HG03280 (cell line): ENCODE results near the gene CYP19A1.
A peak's percentile ranks its signal among the peaks of the same experiment; 100 is the strongest.

Experiments
- ATAC-seq: cut with Tn5 transposase; IDR thresholded peaks from one replicate; pipeline ENCODE4 v1.9.1; 2021; ENCODE audit warnings: mild to moderate bottlenecking, moderate library complexity; ENCODE audit not compliant: unreplicated experiment

CYP19A1 gene

DNA sequence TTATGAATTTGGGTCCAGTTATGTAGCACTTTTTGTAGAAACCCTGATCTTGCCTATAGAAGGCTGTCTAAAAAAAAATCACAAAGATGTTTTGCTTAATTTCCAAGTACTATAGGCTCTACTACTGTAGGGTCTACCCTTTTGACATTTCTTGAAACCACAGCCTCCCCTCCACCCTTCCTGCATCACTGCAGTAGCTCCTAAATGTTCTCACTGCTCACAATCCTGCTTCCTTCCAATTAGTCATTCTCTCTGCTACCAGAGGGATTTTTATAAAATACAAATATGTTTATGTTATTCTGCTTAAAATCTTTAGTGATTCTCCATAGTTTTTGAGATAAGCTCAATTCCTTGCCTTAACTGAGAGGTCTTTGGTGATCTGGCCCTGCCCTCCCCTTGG lies 114.0 kb downstream of the CYP19A1 start:
- no peak for ATAC-seq

DNA sequence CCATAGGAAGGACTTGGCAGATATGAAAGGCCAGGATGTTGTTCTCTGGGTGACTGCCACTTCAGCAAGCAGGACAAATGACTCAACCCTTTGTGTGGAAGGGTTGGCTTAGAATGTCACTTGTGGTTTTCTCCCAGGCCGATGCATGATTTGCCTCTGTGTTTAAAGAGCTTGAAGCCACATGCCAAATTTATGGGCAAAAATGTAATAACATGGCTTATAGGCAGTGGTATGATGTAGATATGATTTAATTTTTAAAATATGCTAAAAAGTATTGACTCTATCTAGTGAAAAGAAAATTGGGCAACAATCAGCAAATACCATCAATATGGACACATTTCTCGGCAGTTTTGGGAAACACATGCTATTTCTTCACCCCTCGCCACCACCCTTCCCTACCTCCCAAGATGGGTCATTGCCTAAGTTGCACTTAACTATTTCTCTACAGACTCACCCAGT lies 114.6 kb downstream of the CYP19A1 start:
- no peak for ATAC-seq

DNA sequence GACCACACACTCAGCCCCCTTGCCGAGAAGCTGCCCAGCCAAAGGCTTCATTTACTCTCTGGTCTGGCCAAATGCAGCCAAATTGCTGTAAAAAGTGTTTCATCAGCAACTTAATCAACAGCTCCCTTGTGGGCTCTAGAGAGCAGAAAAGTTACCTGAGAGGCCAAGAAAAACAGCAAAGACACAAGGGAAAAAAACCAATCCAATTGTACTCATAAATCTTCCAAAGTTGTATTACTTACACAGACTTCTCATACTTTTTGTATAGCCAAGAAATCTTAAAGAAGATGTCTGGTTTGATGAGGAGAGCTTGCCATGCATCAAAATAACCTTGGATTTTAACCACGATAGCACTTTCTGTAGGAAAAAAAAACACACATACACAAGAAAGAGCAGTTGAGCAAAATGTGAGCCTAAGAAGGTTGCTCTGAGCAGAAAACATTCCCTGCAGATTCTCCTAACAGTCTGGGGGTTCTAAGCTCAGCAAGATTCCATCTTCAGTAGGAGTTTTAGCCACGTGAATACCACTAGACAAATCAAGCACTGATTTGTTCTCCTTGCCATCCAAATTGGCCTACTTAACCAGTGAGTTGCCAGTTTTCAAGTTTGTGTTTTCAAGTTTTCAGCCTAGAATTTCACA lies 120.0 kb downstream of the CYP19A1 start:
- no peak for ATAC-seq

DNA sequence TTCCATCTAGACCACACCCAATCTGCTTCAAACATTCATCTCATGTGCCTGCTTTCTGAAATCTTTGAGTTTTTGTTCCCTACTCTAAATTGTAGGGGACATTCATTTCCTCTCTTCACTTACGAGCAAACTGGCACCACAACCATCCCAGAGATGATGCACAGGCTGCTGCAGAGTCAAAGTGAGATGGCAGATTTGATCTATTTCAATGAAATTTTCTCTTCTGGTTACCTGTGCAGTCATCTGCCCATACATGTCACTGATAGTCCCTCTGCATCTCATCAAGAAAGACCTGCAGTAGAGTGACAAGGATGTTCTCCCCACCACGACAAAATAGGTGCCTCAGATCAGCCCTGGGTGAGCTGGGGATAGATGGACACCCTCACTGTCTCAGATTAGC lies 125.5 kb downstream of the CYP19A1 start:
- no peak for ATAC-seq

DNA sequence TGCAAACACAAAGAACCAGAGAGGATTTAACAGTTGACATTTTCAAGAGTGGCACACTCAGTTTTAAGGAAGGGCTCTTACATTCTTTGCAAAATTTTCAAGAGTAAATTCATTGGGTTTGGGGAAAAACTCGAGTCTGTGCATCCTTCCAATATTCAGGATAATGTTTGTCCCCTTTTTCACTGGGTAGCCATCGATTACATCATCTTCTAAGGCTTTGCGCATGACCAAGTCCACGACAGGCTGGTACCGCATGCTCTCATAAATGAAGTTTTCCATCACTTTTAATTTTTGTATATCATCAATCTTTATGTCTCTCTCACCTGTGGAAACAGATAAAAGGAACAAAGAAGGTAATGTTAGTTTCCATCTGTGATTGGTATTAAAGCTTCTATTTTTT lies 126.2 kb downstream of the CYP19A1 start:
- ATAC-seq: no peak

DNA sequence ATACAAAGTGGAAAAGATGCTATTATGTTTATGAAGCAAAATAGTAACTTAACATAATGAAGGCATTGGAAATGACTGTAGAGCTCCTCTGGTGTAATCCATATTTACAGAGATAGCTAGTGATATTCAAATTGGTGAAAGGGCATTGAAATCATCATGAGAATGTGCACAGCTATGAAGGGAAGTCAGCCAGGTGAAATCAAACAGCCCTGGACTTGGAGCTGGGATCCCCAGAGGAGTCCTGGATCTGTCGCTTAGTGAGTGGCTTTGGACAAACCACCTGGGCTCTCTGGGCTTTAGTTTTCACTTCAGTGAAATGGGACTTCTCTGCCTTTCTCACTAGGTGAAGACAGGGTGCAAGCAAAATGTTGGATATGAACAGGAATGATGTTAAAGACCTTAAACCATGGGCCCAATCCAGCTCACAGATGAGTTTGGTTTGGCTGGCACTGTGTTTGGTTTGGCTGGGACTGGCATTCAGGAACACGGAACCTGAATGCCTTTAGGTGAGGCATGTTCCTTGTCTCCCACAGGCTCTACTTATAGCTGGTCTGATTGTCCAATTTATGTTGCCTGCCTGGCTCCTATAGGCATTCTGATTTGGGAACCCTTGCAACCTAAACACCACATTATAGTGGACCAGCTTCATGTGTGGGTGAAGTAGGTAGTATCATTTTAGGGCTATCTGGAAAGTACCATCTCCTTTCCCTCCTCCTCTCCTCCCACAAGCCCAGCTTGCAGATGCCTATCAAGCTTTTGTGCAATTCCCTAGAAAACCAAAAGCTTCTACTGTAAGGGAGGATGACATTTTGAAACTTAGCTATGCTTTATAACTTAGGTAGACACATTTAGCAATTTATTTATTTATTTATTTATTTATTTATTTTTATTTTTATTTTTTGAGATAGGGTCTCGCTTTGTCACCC lies 133.1 kb downstream of the CYP19A1 start:
- ATAC-seq: no peak

DNA sequence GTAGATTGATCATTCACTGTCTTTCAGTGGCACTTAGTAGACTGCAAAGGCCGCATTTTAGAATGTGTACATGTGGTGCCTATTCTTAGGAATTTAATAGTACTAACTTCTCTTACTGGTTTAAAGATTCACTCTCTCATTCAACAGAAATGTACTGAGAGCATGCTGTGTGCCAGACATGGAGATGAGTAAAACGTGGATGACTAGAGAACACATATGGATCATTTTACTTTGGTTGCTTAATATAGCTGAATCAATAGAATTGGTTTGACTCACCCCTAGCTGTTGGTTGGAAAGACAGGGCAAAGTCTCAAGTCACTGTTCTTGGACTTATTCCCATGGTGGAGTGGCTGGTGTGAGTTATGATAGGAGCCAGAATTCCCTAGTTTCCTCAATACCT lies 134.6 kb downstream of the CYP19A1 start:
- ATAC-seq: no peak

DNA sequence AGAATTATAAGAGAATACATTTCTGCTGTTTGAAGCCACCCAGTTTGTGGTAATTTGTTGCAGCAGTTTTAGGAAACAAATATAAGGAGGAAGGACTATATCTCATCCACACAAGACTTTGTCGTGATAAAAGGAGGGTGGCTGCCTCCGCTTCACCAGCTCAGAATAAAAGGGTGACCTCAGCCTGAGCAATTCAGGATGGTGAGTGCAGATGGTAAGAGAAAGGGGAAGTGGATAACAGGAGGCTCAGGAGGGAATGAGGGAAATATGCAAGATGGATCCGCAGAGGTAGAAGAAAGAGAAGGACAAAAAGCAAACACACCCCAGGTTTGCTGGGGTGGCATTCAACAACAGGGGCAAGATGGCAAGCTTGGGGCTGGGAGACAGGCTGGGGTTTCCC lies 135.6 kb downstream of the CYP19A1 start:
- ATAC-seq: no peak

DNA sequence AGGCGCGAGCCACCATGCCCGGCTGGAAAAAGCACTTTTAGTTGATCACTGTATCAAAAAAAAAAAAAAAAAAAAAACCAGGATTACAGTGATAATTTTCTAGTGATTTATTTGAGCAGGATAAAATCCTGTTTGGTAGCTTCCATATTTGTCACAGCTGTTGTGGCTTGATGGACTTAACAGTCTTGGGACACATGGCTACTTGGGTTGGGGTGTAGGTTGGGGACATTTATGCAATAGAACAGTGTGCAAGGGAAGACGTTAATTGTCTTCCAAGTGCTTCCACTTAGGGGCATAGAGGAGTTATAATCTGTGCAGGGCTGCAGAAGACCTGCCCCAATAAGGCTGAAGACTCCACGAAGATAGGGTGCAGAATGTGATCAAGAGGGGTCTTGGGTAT lies 136.8 kb downstream of the CYP19A1 start:
- no peak for ATAC-seq

DNA sequence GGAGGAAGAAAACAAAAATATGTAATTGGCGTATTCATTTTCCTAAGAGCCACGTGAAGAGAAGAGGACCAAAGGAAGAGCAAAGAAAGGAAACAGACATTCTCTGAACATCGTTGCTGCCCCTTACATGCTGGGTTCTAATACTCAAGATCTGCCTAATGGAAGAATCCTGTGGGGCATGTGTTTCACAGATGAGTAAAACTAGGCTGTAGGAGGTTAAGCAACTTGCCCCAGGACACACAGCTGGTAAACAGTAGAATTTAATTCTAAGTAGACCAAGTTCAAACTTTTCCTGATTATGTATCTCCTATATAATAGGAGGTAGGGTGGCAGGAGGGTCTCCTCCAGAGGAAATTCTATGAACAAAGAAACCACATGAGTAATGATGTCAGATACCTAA lies 137.6 kb downstream of the CYP19A1 start:
- no peak for ATAC-seq

DNA sequence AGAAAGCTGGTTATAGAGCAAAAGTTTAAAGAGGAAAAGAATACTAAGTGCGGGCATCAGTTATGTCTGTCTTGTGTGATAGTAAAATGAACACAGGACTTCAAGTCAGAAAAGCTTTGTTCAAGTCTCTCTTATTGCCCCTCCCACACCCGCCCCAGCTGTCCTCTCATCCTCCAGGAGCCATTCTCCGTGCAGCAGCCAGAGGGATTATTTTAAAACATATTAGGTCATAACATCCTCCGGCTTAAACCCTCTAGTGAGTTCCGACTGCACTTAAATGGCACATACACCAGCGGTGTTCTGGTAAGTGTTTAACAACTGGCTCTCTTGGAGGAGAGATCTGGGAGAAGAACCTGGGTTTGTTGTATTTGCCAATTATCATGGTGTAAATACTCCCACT lies 138.9 kb downstream of the CYP19A1 start:
- ATAC-seq: no peak

DNA sequence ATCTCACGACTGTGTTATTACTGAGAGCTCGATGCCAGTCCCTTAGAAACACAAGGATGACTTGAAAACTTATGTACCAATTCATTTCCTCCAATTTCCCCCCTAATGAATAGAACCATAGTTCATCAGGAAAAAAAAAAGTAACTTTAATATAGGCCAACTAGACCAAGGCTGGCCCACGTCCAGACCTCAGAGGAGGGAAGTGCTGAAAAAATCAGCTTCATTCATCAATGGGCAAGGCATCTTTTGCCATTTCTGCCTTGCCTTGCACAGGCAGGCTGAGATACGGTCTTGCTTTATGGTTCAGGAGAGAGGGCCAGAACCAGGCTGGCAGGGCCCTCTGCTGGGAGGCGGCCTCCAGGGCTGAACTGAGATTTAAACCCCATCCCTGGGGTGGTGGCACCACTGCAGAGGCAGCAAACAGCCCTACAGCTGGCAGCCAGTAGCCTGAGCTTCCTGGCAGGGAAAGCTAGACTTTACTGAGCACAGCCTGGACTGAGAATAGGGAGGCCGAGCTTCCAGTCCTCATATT lies 139.6 kb downstream of the CYP19A1 start:
- ATAC-seq: no peak

DNA sequence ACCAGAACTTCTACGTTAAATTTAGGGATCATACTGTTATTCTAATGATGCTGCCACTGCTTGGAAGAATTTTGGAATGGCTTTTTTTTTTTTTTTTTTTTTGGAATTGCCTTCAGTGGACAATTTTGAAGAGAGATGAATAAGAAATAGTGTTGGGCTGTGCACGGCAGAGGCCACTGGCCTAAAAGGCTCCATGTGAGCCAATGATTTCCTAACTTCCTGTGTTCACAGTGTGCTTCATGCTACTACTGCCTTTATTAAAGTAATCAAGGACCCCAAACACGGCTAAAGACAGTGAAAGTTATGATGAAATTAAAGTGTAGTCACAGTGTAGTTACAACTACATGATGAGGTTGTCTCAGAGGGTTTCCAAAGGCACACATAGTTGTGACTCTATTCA lies 142.9 kb downstream of the CYP19A1 start:
- no peak for ATAC-seq

DNA sequence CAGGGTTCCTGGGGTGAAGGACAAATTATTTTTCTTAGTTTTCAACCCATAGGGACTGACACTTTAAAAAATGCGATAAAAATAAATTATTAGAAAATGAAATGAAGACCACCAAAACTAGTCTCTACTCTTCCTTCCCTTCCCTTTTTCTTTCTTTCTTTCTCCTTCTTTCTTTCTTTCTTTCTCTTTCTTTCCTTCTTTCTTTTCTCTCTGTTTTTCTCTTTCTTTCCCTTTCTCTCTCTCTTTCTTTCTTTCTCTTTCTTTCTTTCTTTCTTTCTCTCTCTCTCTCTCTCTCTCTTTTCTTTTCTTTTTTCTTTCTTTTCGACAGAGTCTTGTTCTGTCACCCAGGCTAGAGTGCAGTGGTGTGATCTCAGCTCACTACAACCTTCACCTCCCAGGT lies 144.4 kb downstream of the CYP19A1 start:
- ATAC-seq: no peak

DNA sequence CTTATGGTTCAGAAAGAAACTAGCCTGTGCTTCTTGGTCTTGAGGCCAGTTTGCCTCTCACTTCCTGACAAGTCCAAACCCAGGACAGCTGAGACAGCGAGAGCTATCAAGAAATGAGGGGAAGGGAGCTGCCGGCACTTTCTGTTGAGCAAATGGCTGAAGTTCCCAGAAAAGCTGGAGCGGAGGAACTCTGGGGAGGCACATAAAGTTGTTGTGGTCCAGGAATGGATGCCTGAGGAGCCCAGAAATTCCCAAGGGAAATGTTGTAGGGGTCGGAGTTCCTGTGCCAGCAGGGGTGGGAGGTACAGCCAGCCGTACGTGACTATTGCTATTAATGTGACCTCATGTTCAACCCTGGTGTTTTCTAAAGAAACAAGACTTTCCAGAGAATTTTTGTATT lies 144.9 kb downstream of the CYP19A1 start:
- ATAC-seq: no peak

DNA sequence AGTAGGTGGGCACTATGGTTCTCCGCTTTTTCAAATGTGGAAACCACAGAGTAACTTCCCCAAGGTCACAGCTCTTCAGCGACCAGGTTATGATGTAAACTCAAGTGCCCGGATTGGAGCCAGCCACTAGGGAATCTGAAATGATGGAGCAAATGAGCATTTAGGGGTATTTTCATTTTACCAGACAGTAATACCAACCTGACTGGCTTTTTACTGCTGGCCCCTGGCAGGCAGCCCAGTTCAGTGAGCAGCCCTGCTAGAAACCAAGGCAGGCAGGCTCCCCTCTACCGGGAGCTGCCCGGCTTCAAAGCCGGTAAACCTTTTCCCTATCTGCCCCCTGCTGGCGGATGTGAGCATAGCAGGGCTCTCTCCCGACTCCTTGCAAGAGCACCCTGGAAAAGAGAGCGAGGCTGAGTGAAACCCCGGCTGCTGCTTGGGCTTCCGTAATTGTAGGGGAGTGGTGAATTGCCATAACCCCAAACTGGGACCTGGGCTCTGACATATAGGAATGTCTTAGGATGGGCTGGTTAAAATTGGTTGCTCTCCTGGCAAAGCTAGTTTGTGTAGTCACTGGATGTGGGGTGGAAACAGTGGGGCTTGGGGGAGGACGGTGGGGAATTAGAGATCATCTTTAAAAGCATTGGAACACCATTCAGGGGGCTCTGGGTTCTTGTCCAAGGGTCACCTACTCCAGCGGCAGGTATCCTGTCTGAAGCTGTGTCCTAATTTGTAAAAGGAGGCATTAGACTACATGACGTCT lies 145.7 kb downstream of the CYP19A1 start:
- peak; percentile 70 for ATAC-seq

DNA sequence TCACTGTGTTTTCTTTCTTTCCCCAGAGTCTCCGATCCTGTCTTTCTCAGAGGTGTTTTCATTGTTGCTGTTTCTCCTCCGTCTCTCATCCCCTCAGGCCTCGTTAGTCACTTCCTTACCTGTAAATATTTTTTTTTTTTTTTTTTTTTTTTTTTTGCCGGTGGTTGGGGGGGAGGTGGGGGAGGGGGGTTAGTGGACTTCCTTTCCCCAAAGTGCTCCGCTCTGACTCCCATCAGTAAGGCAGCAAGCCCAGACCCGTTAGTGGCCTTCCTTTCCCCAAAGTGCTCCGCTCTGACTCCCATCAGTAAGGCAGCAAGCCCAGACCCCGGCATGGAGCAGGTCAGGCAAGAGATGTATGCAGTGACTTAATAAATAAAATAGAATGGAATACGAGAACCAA lies 146.6 kb downstream of the CYP19A1 start:
- no peak for ATAC-seq

DNA sequence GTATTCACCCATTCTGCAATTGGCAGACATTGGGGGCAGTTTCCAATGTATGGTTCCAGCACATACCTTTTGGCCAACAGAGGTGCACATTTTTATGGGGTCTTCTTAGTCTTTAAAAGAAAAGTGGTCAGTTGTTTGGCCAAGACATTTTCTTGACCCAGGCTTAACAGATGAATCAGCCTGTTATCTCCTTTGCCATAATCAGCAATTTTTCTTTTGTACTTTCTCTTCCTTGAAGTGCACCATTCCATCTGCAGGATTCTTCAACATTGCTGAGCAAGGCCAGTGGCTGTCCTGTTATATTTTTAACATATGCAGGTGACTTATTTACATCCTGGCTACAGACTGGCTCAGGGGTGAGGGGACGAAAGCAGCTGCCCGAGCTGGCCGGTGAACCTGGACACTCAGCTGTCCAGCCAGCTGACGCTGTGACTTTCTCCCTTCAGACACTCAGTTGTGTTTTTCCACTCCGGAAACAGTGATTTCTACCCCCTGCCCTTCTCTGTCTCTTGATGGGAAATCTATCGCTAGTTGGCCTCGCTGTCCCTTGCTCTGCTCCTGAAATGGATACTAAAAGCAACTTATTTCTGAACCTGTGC lies 147.2 kb downstream of the CYP19A1 start:
- ATAC-seq: no peak

DNA sequence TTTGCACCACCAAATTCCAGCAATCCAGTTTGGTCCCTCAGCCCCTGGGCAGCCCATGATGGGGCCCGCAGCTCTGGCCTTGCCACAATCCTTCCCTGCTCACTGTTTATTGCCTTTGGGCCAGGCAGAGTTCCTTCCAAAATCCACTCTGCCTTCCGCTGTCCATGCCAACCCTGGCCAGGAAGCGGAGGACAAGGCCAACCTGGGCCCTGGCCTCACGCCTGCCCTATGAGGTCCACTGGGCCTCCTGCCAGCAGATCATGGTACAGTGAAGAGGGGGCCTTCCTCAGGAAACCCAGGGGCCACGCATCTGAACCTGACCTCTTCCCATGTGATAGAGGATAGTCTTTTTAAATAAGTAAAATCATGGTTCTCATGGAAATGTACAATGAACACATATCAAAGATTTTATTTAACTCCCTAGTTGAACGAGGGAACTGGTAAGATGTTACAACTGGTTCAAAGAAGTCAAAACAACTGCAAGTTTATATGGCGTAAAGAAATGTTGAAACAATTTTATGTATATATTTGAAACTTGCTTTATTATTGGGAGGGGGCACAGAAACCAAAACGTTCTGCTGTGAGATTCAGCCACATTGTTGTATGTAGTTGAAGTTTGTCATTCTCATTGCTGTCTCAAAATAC lies 147.8 kb downstream of the CYP19A1 start:
- no peak for ATAC-seq

DNA sequence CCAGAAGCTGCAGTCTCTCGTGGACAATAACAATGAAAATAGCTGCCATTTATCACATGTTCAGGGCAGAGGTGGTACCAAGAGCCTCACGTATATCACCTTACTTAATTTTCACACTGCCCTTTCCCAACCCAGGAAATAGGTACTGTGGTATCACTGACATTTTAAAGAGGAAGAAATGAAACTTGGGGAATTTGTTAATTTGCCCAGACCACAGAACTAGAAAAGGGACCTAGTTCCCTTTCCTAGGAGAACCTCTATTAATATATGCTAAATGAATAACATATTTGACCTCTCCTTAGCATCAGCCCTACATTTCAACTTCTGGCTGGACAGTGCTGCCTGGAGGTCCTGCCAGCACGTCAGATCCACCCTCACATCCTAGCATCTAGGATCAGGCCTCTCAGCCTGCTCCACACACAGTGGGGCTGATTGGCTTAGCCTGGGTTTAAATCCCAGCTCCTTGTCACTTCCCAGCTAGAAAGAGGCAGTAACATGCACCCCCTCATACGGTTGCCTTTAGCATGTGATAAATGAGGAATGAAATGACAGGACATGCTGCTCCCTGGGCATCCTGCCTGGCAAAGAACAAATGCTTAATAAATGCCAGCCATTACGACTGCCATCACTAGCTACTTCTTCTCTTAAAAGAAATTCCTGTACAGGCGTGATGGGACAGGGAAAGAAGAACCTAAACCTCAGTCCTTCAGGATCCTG lies 148.6 kb downstream of the CYP19A1 start:
- ATAC-seq: no peak
